Erythroblast (primary cell): Measurements from ENCODE around the gene YPEL3.

Experiments
- GATA1 ChIP-seq: IDR thresholded peaks from 2 replicates; pipeline ENCODE4 v1.6.1; 2011; ENCODE audit warnings: low read depth, mild to moderate bottlenecking, control low read depth, low read length, moderate library complexity
- POLR2A ChIP-seq: IDR thresholded peaks from 2 replicates; pipeline ENCODE4 v1.6.1; 2011; ENCODE audit warnings: mild to moderate bottlenecking, low read length

DNA sequence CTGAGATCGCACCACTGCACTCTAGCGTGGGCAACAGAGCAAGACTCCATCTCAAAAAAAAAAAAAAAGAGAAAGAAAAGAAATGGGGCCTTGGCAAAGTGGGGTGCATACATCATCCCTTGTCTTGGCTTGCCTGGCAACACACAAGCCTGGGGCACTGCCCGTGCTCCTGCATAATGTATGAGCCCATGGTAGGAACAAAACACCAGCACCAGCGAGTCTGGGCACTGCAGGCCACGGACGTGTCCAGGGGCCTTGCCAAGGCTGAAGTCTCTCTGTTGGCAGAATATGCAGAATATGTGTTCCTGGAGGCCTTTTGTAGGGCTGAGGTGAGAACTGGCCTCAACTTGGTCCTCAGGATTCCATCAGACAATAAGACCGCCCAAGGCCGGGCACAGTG lies 46.1 kb downstream of the YPEL3 start:
- no peak for TF ChIP-seq POLR2A
- TF ChIP-seq GATA1: no peak
